Chondrocyte (in vitro differentiated cells): ENCODE results near the gene COL18A1. TPM values are rescaled to one million over a fixed set of nuclear protein-coding genes. Genes with fewer than 3 reads are reported as not detected.

ENCODE experiments used
- DNase-seq: peaks from one replicate; pipeline ENCODE4 v3.0.0; 2021; ENCODE audit warnings: mixed read lengths, low spot score
- H3K27ac Mint-ChIP-seq: one replicate; pipeline ENCODE4 v1.8.0; 2021; ENCODE audit warnings: mild to moderate bottlenecking, moderate library complexity, mixed read lengths; ENCODE audit not compliant: unreplicated experiment
- H3K27me3 Mint-ChIP-seq: 2 replicates; pipeline ENCODE4 v1.8.0; 2021; ENCODE audit warnings: low read depth, mixed read lengths
- H3K36me3 Mint-ChIP-seq: 2 replicates; pipeline ENCODE4 v1.8.0; 2021; ENCODE audit warnings: low read depth, mixed read lengths
- H3K4me1 Mint-ChIP-seq: 2 replicates; pipeline ENCODE4 v1.8.0; 2021; ENCODE audit warnings: low read depth, mild to moderate bottlenecking, mixed read lengths
- H3K4me3 Mint-ChIP-seq: one replicate; pipeline ENCODE4 v1.8.0; 2021; ENCODE audit warnings: mild to moderate bottlenecking, moderate library complexity, mixed read lengths; ENCODE audit not compliant: unreplicated experiment
- H3K9me3 Mint-ChIP-seq: 2 replicates; pipeline ENCODE4 v1.8.0; 2021; ENCODE audit warnings: low read depth, mixed read lengths
- CTCF ChIP-seq: fragments of 200-600 bp; sonication (generic); IDR thresholded peaks from 2 replicates; pipeline ENCODE4 v1.5.0; 2021; ENCODE audit warnings: antibody characterized with exemption, mild to moderate bottlenecking, moderate library complexity
- total RNA-seq: library from RNA; stranded (reverse); gene quantifications from 3 replicates; pipeline ENCODE4 v1.2.1, GENCODE V29; 2021

The COL18A1 gene
- total RNA-seq, 1 donor from 2014 or later: 616 TPM

GRCh38 chr21:45382697-45382997 lies 22.3 kb upstream of the COL18A1 start:
- H3K4me1 Mint-ChIP-seq: peaks cover 24% of the 10 kb centered on the region
- H3K4me3 Mint-ChIP-seq: no peak overlapping the region
- TF ChIP-seq CTCF: no peak
- no peaks in the 10 kb centered on the region for H3K36me3 Mint-ChIP-seq
- H3K27ac Mint-ChIP-seq: no peak overlapping the region
- no peaks in the 10 kb centered on the region for H3K27me3 Mint-ChIP-seq
- H3K9me3 Mint-ChIP-seq: peaks cover 3% of the 10 kb centered on the region
- peak; percentile 53 for DNase-seq

GRCh38 chr21:45383111-45383614 lies 21.8 kb upstream of the COL18A1 start:
- TF ChIP-seq CTCF: no peak
- peak; percentile 72 for DNase-seq
- H3K27me3 Mint-ChIP-seq: no peaks in the 10 kb centered on the region

GRCh38 chr21:45383615-45384201 lies 21.3 kb upstream of the COL18A1 start:
- no peaks in the 10 kb centered on the region for H3K36me3 Mint-ChIP-seq
- no peaks in the 10 kb centered on the region for H3K27me3 Mint-ChIP-seq
- no peak overlapping the region for H3K4me3 Mint-ChIP-seq
- no peak for TF ChIP-seq CTCF
- peaks cover 16% of the 10 kb centered on the region for H3K4me1 Mint-ChIP-seq
- peak; percentile 89 for DNase-seq
- H3K9me3 Mint-ChIP-seq: peaks cover 3% of the 10 kb centered on the region
- H3K27ac Mint-ChIP-seq: no peak overlapping the region

More at GRCh38 chr21:45383111-45383614, 21.8 kb upstream of the COL18A1 start:
- Mint-ChIP-seq H3K36me3 (no peaks in the 10 kb centered on the region), H3K27ac (no peak overlapping the region), H3K9me3 (peaks cover 3% of the 10 kb centered on the region), H3K4me1 (peaks cover 21% of the 10 kb centered on the region), H3K4me3 (no peak overlapping the region)

- no peak overlapping the region for H3K27ac Mint-ChIP-seq
- H3K4me1 Mint-ChIP-seq: peaks cover 15% of the 10 kb centered on the region
- H3K27me3 Mint-ChIP-seq: no peaks in the 10 kb centered on the region
- TF ChIP-seq CTCF: no peak
- H3K9me3 Mint-ChIP-seq: peaks cover 3% of the 10 kb centered on the region
- no peak overlapping the region for H3K4me3 Mint-ChIP-seq
- peak; percentile 61 for DNase-seq
- no peaks in the 10 kb centered on the region for H3K36me3 Mint-ChIP-seq
These were observed 20.1 kb upstream of the COL18A1 start for GRCh38 chr21:45384656-45385548.

GRCh38 chr21:45385549-45386050 lies 19.4 kb upstream of the COL18A1 start:
- no peak overlapping the region for H3K27ac Mint-ChIP-seq
- DNase-seq: no peak
- peaks cover 3% of the 10 kb centered on the region for H3K9me3 Mint-ChIP-seq
- H3K4me1 Mint-ChIP-seq: peaks cover 15% of the 10 kb centered on the region
- H3K4me3 Mint-ChIP-seq: no peak overlapping the region
- H3K27me3 Mint-ChIP-seq: no peaks in the 10 kb centered on the region
- no peaks in the 10 kb centered on the region for H3K36me3 Mint-ChIP-seq
- no peak for TF ChIP-seq CTCF
